GM23248 (cell line): Measurements from ENCODE around the gene CPNE4. TPM values are rescaled to one million over a fixed set of nuclear protein-coding genes. Genes with fewer than 3 reads are reported as not detected.
A peak's percentile ranks its signal among the peaks of the same experiment; 100 is the strongest.

Experiments
- DNase-seq: peaks from one replicate; pipeline ENCODE4 v3.0.0-alpha.2; 2015
- H2AFZ ChIP-seq: fragments of 200-600 bp; sonication (generic); 2 replicates; pipeline ENCODE4 v1.6.1; 2016; ENCODE audit warnings: antibody characterized with exemption
- H3F3A ChIP-seq: fragments of 200-600 bp; sonication (generic); 2 replicates; pipeline ENCODE4 v1.6.1; 2016; ENCODE audit warnings: mild to moderate bottlenecking, antibody characterized with exemption, mixed run types; ENCODE audit not compliant: insufficient read depth
- H3K27ac ChIP-seq: fragments of 200-600 bp; sonication (generic); 2 replicates; pipeline ENCODE4 v1.5.1; 2016; ENCODE audit warnings: mild to moderate bottlenecking
- H3K27me3 ChIP-seq: fragments of 200-600 bp; sonication (generic); replicated peaks from 2 replicates; pipeline ENCODE4 v1.6.1; 2016; ENCODE audit warnings: mild to moderate bottlenecking; ENCODE audit not compliant: insufficient read depth
- H3K36me3 ChIP-seq: fragments of 200-600 bp; sonication (generic); 2 replicates; pipeline ENCODE4 v1.6.1; 2016; ENCODE audit warnings: low read depth, mild to moderate bottlenecking
- H3K4me1 ChIP-seq: fragments of 200-600 bp; sonication (generic); 2 replicates; pipeline ENCODE4 v1.6.1; 2016; ENCODE audit warnings: mild to moderate bottlenecking; ENCODE audit not compliant: insufficient read depth
- H3K4me2 ChIP-seq: fragments of 200-600 bp; sonication (generic); one replicate; pipeline ENCODE4 v1.6.1; 2016; ENCODE audit warnings: mild to moderate bottlenecking; ENCODE audit not compliant: unreplicated experiment
- H3K4me3 ChIP-seq: fragments of 200-600 bp; sonication (generic); 2 replicates; pipeline ENCODE4 v1.5.1; 2016; ENCODE audit warnings: mild to moderate bottlenecking
- H3K79me2 ChIP-seq: fragments of 200-600 bp; sonication (generic); 2 replicates; pipeline ENCODE4 v1.6.1; 2016; ENCODE audit warnings: mild to moderate bottlenecking; ENCODE audit not compliant: insufficient read depth
- H3K9ac ChIP-seq: fragments of 200-600 bp; sonication (generic); 2 replicates; pipeline ENCODE4 v1.6.1; 2016; ENCODE audit warnings: mild to moderate bottlenecking
- H3K9me2 ChIP-seq: fragments of 200-600 bp; sonication (generic); 2 replicates; pipeline ENCODE4 v1.6.1; 2016; ENCODE audit warnings: mixed run types, mild to moderate bottlenecking, moderate library complexity; ENCODE audit not compliant: insufficient read depth
- H3K9me3 ChIP-seq: fragments of 200-600 bp; sonication (generic); one replicate; pipeline ENCODE4 v1.6.1; 2017; ENCODE audit warnings: low read depth
- H4K20me1 ChIP-seq: fragments of 200-600 bp; sonication (generic); 2 replicates; pipeline ENCODE4 v1.6.0; 2016; ENCODE audit not compliant: insufficient read depth
- EZH2 ChIP-seq: fragments of 200-600 bp; sonication (generic); IDR thresholded peaks from 2 replicates; pipeline ENCODE4 v1.6.1; 2018; ENCODE audit warnings: antibody characterized with exemption, mild to moderate bottlenecking; ENCODE audit not compliant: insufficient read depth, poor library complexity, severe bottlenecking
- EZH2phosphoT487 ChIP-seq: fragments of 200-600 bp; sonication (generic); IDR thresholded peaks from 2 replicates; pipeline ENCODE4 v1.6.1; 2018; ENCODE audit warnings: antibody characterized with exemption, moderate library complexity, mild to moderate bottlenecking, low read depth; ENCODE audit not compliant: insufficient read depth
- WGBS, 2 experiments: methylation state at CpG; one replicate each; pipeline ENCODE4 v1.1.6; 2015 to 2017; ENCODE audit warnings: low lambda C conversion rate in 2 of 2, low coverage in 1 of 2; ENCODE audit errors: missing lambda C conversion rate in 2 of 2; 5-methylcytosine and 5-hydroxymethylcytosine counted together
- in situ Hi-C: fragments of 300-500 bp; cut with MboI; formaldehyde crosslinking; loops from 2 replicates; pipeline ENCODE4 v1.15.0; 2020
- polyA plus RNA-seq: library from polyadenylated mRNA; unstranded; fragments of >200 nt; fragmentation: Nextera tagmentation; extraction: Ambion mirVana; gene quantifications from 2 replicates; pipeline ENCODE4 v1.2.1, GENCODE V29; 2016
- total RNA-seq: library from RNA; depleted of rRNA; stranded (reverse); fragments of >200 nt; shearing (Covaris generic); gene quantifications from 2 replicates; pipeline ENCODE4 v1.2.3, GENCODE V29; 2014

The CPNE4 gene
- total and polyA plus RNA-seq, 2 experiments from 2014 or later, result 0.11 to 0.44 TPM

- no peak for TF ChIP-seq EZH2phosphoT487
- no peak for TF ChIP-seq EZH2
- no peaks in the 10 kb centered on the region for H4K20me1 ChIP-seq
- no peak overlapping the region for H3K9ac ChIP-seq
- no peaks in the 10 kb centered on the region for H3K9me2 ChIP-seq
- H2AFZ ChIP-seq, result no peak overlapping the region
- in situ Hi-C loops, result no loop called here
- H3K79me2 ChIP-seq, result no peaks in the 10 kb centered on the region
- no peaks in the 10 kb centered on the region for H3K9me3 ChIP-seq
- H3K4me3 ChIP-seq, result no peak overlapping the region
- H3K36me3 ChIP-seq, result no peaks in the 10 kb centered on the region
- DNase-seq, result peak; percentile 83
- peak overlapping the region; percentile 44 for H3K4me2 ChIP-seq
- peak overlapping the region; percentile 40 for H3K27ac ChIP-seq
- H3K27me3 ChIP-seq, result no peaks in the 10 kb centered on the region
- H3K4me1 ChIP-seq, result peaks cover 36% of the 10 kb centered on the region
- peaks cover 16% of the 10 kb centered on the region for H3F3A ChIP-seq
These were observed 299.7 kb downstream of the CPNE4 start for GRCh38 chr3:131735116-131735515.

- TF ChIP-seq EZH2, result no peak
- no peak for TF ChIP-seq EZH2phosphoT487
- Histone ChIP-seq H3K9me2 (no peaks in the 10 kb centered on the region), H3K9me3 (no peaks in the 10 kb centered on the region), H2AFZ (no peak overlapping the region), H3K4me3 (no peak overlapping the region), H3F3A (peaks cover 29% of the 10 kb centered on the region), H3K27me3 (no peaks in the 10 kb centered on the region), H3K27ac (no peak overlapping the region), H3K4me1 (peaks cover 49% of the 10 kb centered on the region), H3K9ac (no peak overlapping the region), H3K4me2 (no peak overlapping the region), H4K20me1 (no peaks in the 10 kb centered on the region), H3K36me3 (no peaks in the 10 kb centered on the region), H3K79me2 (no peaks in the 10 kb centered on the region)
- in situ Hi-C loops, result no loop called here
- no peak for DNase-seq
- 73 to 74% methylated on average over 5 of the region's 5 CpGs for WGBS, 2 experiments
These were observed 301.6 kb downstream of the CPNE4 start for GRCh38 chr3:131733086-131733841.

- in situ Hi-C loops, result no loop called here
- no peak overlapping the region for H2AFZ ChIP-seq
These were observed 303.1 kb downstream of the CPNE4 start for GRCh38 chr3:131731709-131732108.

GRCh38 chr3:131730581-131730980, 304.2 kb downstream of the CPNE4 start:
- WGBS, 2 experiments, result 10 to 11% methylated on average over 1 of the region's 1 CpG
- H3K27me3 ChIP-seq, result no peaks in the 10 kb centered on the region
- H3K9me2 ChIP-seq, result no peaks in the 10 kb centered on the region
- H3K36me3 ChIP-seq, result no peaks in the 10 kb centered on the region
- peak overlapping the region; percentile 53 for H3K27ac ChIP-seq
- no peaks in the 10 kb centered on the region for H4K20me1 ChIP-seq
- H3K9me3 ChIP-seq, result no peaks in the 10 kb centered on the region
- no peak for TF ChIP-seq EZH2phosphoT487
- TF ChIP-seq EZH2, result no peak
- no peak overlapping the region for H2AFZ ChIP-seq
- in situ Hi-C loops, result no loop called here
- no peak overlapping the region for H3K4me3 ChIP-seq
- peak; percentile 84 for DNase-seq
- no peak overlapping the region for H3K9ac ChIP-seq
- H3K4me1 ChIP-seq, result peaks cover 40% of the 10 kb centered on the region
- H3K4me2 ChIP-seq, result no peak overlapping the region
- H3F3A ChIP-seq, result peaks cover 29% of the 10 kb centered on the region
- H3K79me2 ChIP-seq, result no peaks in the 10 kb centered on the region

More at GRCh38 chr3:131731709-131732108, 303.1 kb downstream of the CPNE4 start:
- H3K4me3 ChIP-seq, result no peak overlapping the region
- H3K9ac ChIP-seq, result no peak overlapping the region
- TF ChIP-seq EZH2, result no peak
- no peak for TF ChIP-seq EZH2phosphoT487
- H3K27ac ChIP-seq, result no peak overlapping the region
- H4K20me1 ChIP-seq, result no peaks in the 10 kb centered on the region
- 98 to 100% methylated on average over 2 of the region's 2 CpGs for WGBS, 2 experiments
- H3K9me3 ChIP-seq, result no peaks in the 10 kb centered on the region
- no peak for DNase-seq
- H3K79me2 ChIP-seq, result no peaks in the 10 kb centered on the region
- no peak overlapping the region for H3K4me2 ChIP-seq
- H3K4me1 ChIP-seq, result peaks cover 45% of the 10 kb centered on the region
- H3K36me3 ChIP-seq, result no peaks in the 10 kb centered on the region
- no peaks in the 10 kb centered on the region for H3K9me2 ChIP-seq
- peaks cover 29% of the 10 kb centered on the region for H3F3A ChIP-seq
- H3K27me3 ChIP-seq, result no peaks in the 10 kb centered on the region
